Measurements from ENCODE around the gene HNRNPU.

The HNRNPU gene

GRCh38 chr1:244862699-244863490 is 1.4 kb downstream of the HNRNPU start:
- DNase-seq, result peak; percentile 92 to 98 (median 97)

- peak; percentile 13 to 45 (median 40) for DNase-seq
Measured at GRCh38 chr1:244862354-244862698, 2.0 kb downstream of the HNRNPU start.

GRCh38 chr1:244861683-244862082 is 2.7 kb downstream of the HNRNPU start:
- no peak for DNase-seq

- DNase-seq, result no peak
Measured at GRCh38 chr1:244860914-244861610, 3.3 kb downstream of the HNRNPU start.

- no peak for DNase-seq
Measured at GRCh38 chr1:244860078-244860477, 4.3 kb downstream of the HNRNPU start.

- DNase-seq, result no peak
Measured at GRCh38 chr1:244858357-244858756, 6.0 kb downstream of the HNRNPU start.

GRCh38 chr1:244857761-244858160 is 6.6 kb downstream of the HNRNPU start:
- DNase-seq, result no peak

GRCh38 chr1:244854865-244855578 is 9.3 kb downstream of the HNRNPU start:
- no peak for DNase-seq

- DNase-seq, result peak in 2 of 3 donors; percentile 29 to 41
Measured at GRCh38 chr1:244854166-244854565, 10.2 kb downstream of the HNRNPU start.

GRCh38 chr1:244852694-244853093 is 11.6 kb downstream of the HNRNPU start:
- DNase-seq, result no peak

- no peak for DNase-seq
Measured at GRCh38 chr1:244851546-244852231, 12.7 kb downstream of the HNRNPU start.

- DNase-seq, result no peak
Measured at GRCh38 chr1:244850896-244851295, 13.4 kb downstream of the HNRNPU start.

- no peak for DNase-seq
Measured at GRCh38 chr1:244850099-244850852, 14.1 kb downstream of the HNRNPU start.

- DNase-seq, result no peak
Measured at GRCh38 chr1:244849189-244849866, 15.0 kb downstream of the HNRNPU start.

- no peak for DNase-seq
Measured at GRCh38 chr1:244846653-244847052, 17.7 kb downstream of the HNRNPU start.

GRCh38 chr1:244844155-244845121 is 19.9 kb downstream of the HNRNPU start:
- no peak for DNase-seq

- DNase-seq, result no peak
Measured at GRCh38 chr1:244843148-244843978, 21.0 kb downstream of the HNRNPU start.

- DNase-seq, result no peak
Measured at GRCh38 chr1:244841273-244841927, 22.9 kb downstream of the HNRNPU start.

GRCh38 chr1:244840219-244840794 is 24.0 kb downstream of the HNRNPU start:
- no peak for DNase-seq

All from suppressor macrophage treated with lipopolysaccharide for 1 hour (primary cell).